Measurements from ENCODE around the gene HERC6.
"Not testable (repeated sequence)": the region's sequence is repeated elsewhere in the genome, so short reads cannot be mapped to it uniquely, and the experiment has no call there.

HERC6 gene

GRCh38 chr4:88446124-88446523 is 67.5 kb downstream of the HERC6 start:
- DNase-seq (ENCODE audit: low read depth in 2 of 2): no peak

DNA sequence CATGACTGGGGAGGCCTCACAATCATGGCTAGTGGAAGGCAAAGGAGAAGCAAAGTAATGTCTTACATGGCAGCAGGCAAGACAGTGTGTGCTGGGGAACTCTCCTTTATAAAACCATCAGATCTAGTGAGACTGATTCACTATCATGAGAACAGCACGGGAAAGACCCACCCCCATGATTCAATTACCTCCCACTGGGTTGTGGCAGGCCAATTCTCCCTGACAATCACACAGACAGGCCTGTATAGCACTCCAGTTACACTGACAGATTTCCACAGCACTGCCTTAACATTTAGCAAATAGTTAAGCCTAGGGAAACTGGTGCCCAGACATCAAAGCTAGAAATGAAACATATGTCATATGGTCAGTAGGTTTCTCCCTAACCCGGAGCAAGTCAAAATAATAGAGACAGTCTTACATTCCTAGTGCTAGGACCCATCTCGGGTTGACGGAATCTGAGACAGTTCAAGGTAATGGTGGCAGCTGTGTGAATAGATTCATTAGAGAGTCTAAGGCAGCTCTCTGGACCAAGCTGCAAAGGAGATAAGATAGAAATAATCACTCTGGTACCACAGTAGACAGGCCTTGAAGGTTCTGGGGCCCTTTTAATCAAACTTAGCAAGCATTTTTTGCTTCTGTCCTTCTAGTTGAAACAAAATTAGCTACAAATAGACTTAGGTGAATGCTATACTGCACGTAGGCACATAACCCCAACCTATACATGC is 68.9 kb downstream of the HERC6 start:
- no peak for DNase-seq (ENCODE audit: low read depth in 2 of 2)

GRCh38 chr4:88448211-88448765 is 69.6 kb downstream of the HERC6 start:
- DNase-seq (ENCODE audit: low read depth in 2 of 2): not testable (repeated sequence)

DNA sequence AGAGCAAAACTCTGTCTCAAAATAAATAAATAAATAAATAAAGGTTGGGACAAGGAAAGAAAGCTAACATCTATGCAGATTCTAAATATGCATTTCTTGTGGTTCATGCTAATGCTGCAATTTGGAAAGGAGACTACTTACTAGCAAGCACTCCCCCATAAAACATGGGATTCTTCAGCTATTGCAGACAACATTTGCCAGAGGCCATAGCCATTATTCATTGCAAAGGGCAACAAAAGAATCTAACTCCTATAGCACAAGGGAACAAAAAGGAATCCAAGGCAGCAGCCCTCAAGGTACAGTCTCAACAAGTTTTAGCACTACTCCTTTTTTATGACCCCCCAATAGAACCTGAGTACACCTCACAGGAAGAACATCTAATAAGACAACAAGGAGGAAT is 70.2 kb downstream of the HERC6 start:
- DNase-seq (ENCODE audit: low read depth in 2 of 2): no peak

DNA sequence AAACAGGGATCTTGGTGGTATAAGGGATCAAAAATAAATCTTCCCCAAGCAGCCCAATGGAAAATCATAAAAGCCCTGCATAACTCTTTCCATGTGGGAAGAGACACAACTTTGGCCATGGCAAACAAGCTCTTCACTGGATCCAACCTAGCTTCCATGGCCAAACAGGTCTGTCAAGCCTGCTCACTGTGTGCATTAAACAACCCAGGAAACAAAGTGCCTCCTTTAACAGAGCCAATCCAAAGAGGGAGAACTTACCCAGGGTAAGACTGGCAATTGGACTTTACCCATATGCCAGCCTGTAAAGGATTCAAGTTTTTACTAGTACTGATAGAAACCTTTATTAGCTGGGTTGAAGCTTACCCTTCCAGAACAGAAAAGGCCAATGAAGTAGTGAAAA is 70.6 kb downstream of the HERC6 start:
- DNase-seq (ENCODE audit: low read depth in 2 of 2): no peak

GRCh38 chr4:88451205-88451604 is 72.6 kb downstream of the HERC6 start:
- no peak for DNase-seq (ENCODE audit: low read depth in 2 of 2)

- no peak for DNase-seq (ENCODE audit: low read depth in 2 of 2)
Measured at GRCh38 chr4:88452912-88453311, 74.3 kb downstream of the HERC6 start.

GRCh38 chr4:88456670-88457306 is 78.1 kb downstream of the HERC6 start, which contains the start of gene HERC5:
Gene HERC5 (plus strand): TSS chr4:88457119. CDS start chr4:88457270, 151 bp downstream.
- peak; percentile 46 to 53 for DNase-seq (ENCODE audit: low read depth in 2 of 2)

DNA sequence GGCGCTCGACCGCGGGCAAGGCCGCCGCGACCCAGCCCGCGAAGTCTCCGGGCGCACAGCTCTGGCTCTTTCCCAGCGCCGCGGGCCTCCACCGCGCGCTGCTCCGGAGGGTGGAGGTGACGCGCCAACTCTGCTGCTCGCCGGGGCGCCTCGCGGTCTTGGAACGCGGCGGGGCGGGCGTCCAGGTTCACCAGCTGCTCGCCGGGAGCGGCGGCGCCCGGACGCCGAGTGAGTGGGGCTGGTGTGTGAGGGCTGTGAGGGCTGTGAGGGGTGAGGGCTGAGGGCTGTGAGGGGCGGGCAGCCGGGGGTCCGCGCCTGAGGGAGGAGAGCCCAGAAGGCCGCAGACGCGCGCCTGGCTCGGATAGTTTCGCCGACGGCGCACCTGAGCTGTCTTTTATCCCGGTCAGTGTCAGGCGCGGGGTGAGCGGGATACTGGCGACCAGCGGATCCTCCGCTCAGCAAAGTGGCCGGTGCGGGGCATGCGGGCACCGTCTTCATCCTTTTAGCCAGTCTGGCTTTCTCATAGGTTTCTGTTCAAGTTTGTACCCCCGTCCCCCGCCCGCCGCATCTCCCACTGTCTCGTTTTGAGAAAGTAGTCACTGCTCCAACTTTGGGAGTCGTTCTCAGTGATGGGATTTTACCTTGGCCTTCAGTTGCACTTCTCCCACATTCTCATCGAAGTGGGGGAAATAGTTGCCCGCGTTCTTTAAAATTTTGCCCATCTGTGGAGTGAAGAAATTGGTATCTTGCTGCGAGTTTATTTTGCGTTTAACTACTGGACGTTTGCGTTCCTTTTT is 78.9 kb downstream of the HERC6 start:
- DNase-seq (ENCODE audit: low read depth in 2 of 2): no peak

DNA sequence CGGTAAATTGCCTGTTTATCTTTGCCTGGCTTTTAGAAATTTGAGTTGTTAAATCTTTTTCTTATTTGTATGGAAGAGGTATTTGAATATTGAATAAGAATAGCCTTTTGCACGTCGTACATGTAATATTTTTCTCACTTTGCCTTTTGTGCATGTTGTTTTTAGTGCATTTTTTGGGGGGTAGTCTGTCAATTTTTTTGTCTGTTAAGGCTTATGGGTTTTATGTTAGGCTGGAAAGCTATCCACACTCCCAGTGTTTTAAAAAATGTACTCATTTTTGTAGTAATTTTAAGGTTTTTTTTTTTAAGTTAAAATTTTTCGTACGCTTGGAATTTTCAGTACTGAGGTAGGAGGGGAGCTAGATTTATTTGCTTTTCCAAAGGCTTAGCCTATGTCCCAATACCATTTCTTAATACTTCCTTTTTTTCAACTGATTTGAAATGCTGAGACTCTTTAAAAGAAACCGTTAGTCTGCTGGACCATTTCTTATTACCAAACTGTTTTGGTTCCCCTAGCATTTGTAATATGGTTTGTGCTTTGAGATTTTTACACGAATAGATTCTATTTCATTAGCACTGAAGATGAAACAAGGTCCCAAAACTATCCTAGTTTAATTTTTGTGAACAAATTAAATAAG is 79.6 kb downstream of the HERC6 start:
- DNase-seq (ENCODE audit: low read depth in 2 of 2): no peak

DNA sequence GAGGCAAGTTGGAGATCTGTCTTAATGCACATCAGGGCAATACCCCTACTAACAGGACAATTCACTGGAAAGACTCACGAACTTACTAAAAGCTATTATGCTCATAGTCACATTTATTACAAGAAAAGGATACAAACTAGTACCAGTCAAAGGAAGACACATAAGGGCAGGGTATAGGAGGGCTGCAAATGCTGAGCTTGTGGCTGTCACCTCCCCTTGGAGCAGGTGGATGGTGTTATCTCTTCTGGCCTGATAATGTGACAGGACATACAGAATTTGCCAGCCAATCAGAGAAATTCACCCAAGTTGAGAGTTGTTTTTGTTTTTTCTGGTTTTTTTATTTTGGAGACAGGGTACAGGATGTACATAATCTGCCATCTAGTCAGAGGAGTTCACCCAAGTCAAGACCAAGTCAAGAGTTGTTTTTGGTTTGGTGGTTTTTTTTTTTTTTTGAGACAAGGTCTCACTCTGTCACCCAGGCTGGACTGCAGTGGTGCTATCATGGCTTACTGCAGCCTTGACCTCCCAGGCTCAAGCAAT is 87.1 kb downstream of the HERC6 start:
- no peak for DNase-seq (ENCODE audit: low read depth in 2 of 2)

- DNase-seq (ENCODE audit: low read depth in 2 of 2): no peak
Measured at GRCh38 chr4:88467392-88467791, 88.7 kb downstream of the HERC6 start.

GRCh38 chr4:88477229-88477860 is 98.7 kb downstream of the HERC6 start:
- DNase-seq (ENCODE audit: low read depth in 2 of 2): no peak

DNA sequence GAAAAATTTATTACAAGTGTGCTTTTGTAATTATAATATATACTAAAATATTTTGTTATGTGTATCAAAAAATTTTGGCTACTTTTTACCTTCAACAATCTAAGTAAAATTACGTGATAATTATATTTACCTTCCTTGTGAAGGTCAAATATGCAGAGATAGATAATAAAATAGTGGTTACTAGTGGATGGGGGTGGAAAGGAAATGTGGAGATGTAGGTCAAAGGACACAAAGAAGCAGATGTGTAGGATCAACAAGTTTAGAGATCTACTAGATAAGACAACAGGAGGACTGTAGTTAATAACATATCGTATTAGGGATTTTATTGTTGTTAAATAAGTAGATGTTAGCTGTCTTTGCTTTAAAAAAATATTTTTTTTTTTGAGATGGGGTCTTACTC is 99.6 kb downstream of the HERC6 start:
- DNase-seq (ENCODE audit: low read depth in 2 of 2): no peak

DNA sequence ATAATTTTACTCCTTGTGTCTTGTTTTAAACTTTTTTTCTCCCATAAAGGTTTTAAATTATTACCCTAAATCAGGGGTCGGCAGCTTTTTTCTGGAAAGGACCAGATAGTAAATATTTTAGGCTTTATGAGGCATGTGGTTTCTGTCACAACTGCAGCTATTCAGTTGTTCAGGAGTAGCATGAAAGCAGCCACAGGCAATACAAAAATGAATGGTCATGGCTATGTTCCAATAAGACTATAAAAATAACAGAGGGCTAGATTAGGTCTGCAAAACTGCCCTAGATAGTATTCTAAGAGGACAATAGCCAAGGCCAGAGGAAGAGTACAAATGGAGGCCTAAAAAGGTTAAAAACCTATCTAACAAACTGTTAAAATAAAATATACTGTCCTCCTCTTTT is 102.9 kb downstream of the HERC6 start:
- DNase-seq (ENCODE audit: low read depth in 2 of 2): no peak

DNA sequence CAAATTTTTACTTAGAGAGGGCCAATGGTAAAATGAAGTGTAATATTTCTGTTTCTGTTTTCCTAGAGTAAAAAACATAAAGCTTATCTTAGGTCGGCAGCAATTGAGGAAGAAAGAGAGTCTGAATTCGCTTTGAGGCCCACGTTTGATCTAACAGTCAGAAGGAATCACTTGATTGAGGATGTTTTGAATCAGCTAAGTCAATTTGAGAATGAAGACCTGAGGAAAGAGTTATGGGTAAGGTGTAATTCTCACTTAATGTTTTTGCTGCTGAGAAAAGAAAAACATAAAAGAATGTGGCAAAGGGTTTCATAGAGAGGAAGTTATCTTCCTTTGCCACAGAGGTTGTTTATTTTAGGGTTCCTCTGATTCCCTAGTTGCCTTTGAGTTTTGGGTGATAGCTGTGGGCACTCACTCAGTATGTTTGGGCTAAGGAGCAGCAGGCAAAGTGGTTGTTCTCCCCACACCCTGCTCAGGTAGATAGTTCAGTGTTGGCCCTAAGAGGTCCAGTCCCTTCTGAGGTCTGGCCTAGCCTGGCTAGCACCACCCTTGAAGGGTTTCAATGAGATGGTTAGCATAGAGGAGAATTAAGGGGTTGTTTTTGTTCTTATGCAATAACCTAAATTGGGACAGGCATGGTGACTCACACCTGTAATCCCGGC is 110.6 kb downstream of the HERC6 start:
- no peak for DNase-seq (ENCODE audit: low read depth in 2 of 2)

Measured in fibroblast of skin of left biceps (primary cell).